Activated CD4-positive, alpha-beta T cell treated with anti-CD3 and anti-CD28 coated beads, Interleukin-2, Interleukin-6, amounts not matched to agents 100 ng/mL and 50 ng/mL, durations not matched to agents 16 hours and 8 hours (primary cell): ENCODE results near the gene EME1.
"Not testable (repeated sequence)": the region's sequence is repeated elsewhere in the genome, so short reads cannot be mapped to it uniquely, and the experiment has no call there.

Experiments
- DNase-seq: peaks from one replicate; pipeline ENCODE4 v3.0.0-alpha.2; 2020

EME1 gene, protein sequence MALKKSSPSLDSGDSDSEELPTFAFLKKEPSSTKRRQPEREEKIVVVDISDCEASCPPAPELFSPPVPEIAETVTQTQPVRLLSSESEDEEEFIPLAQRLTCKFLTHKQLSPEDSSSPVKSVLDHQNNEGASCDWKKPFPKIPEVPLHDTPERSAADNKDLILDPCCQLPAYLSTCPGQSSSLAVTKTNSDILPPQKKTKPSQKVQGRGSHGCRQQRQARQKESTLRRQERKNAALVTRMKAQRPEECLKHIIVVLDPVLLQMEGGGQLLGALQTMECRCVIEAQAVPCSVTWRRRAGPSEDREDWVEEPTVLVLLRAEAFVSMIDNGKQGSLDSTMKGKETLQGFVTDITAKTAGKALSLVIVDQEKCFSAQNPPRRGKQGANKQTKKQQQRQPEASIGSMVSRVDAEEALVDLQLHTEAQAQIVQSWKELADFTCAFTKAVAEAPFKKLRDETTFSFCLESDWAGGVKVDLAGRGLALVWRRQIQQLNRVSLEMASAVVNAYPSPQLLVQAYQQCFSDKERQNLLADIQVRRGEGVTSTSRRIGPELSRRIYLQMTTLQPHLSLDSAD

DNA sequence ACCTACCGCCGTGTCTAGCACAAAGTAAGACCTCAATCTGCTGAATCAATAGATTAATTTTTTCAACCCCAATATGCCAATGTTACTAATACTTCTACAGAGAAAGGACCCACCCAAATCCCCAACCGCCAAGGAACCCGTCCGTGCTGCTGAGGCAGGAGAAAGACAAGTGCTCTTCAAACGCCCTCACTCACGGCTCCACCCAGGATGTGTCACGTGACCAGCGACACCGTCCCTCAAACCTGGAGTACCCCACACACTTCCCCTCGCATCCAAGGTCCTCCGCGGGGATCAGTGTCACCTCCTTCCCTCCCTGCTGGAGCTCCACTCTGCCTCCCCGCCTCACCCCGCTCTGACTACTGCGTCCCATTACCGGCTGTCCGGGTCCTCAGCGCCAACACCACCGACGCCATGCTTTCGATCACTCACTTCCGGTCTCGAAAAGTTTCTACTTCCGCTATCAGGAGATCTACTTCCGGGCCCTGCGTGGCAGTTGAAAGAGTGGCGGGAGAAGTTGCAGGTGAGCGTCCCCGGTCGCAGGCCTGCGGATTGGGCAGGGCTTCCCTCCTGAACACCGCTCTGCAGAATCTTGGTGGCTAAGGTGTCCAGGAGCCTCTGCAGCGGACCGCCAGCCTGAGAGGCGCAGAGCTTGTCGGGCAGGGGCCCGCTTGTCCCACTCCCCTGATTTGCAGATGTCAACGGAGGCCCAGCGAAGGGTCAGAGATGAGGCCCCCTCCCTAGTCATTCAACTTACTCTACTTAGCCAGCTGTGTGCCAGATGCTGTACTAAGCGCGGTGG lies at the start of gene EME1, which contains the start of gene MRPL27:
Gene EME1 (plus strand): TSS at position 472 of the 799 bp plus-strand sequence. CDS start 1,980 bp downstream, outside the sequence.
Gene MRPL27 (minus strand): TSS at position 427 of the 799 bp plus-strand sequence. CDS start 14 bp downstream, at position 413.
- peak; percentile 94 for DNase-seq

DNA sequence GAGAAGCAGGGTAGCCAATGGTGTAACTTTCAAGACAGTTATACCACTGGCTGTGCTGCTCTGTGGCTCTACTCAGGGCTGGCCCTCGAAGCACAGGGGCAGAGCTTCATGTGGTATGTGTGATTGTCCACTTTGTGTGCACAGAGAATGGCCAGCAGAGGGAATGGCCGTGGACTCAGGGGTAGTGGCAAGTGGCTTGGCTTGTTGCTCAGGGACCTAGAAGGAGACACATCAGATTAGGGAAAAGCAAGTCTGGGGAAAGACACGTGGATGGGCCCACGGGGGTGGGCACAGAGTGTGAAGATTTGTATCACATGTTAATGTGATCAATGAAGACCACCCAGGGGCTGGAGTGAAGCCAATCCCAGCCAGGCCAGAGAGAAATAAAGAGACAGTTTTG lies 47.1 kb upstream of the EME1 start:
- no peak for DNase-seq

DNA sequence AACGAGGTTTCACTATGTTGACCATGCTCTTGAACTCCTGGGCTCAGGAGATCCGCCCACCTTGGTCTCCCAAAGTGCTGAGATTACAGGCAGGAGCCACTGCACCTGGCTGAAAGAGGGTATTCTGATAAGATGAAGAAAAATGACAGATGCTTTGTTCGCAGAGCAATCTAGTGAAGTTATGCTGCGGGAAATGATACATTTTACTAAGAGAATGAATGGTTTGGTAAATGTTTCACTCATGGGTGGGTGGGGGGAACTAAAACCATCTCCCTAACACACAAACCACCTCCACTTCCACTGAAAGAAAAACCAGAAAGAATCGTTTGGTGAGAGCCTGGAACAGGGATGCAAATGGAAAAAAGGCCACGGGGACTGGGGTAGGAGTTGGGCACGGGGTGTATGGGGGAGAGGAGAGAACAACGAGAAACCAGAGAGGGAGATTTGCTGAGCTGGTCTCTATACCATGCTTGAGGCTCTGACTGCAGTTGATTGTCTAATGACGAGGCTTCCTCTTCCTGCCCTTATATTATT lies 46.1 kb upstream of the EME1 start:
- peak; percentile 19 for DNase-seq

DNA sequence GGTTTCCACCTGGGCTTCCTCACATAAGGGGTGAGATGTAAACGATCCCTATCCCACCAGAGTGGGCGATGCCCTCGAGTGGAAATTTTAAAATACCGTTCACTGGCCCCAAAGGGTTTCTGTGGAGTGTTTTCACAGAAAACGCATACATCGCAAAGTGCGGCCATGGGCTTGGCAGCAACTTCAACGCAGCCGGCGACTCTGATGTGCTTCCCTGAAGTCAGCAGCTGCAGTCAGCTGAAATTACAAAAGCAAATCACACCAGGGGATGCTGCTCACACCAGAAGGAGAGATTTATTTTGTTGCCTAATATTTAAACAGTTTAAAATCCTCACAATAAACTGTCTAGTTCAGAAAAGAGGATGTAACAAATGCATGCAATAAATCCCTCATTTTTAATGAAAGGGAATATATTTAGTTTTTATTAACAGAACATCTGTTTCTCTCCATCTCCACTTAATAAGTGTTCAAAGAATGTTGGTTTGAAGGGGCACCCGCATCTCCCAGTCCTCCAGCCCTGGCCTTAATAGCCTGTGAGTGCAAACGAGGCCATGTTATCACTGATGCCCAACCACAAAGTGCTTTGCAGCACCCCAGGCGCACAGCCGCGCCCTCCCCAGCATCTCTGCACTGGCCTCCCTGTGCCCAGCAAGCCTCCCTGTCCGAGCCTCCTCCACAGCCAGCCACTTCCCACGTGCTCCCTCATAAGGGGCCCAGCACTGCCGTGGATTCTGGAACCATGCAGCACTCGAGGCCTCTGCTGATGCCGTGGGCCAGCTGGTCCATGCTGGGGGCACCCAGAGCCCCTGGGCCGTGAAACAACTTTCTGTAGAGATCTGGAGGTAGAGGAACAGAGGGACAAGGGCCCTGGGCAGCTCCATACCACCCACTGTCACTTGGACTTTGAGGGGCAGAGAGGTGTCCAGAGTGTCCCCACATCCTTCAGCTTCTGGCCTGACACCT lies 44.4 kb upstream of the EME1 start:
- DNase-seq, result no peak

DNA sequence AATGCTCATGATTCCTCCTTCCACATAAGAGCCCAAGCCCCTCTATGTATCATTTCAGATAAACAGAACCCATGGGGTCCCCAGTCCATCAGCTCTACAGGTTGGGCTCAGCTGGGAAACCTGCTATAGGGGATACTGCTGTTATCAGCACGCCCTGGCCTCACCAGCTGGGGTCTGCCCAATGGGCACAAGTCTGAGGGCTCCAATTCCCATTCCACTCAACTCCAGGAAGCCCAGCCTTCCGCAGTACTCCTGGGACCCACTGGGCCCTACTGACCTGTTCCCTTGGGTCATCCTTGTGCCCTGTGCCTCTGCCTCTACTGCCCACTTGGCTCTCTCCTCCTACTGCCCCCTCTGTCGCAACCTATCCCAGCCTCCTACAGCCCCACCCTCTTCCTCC lies 43.3 kb upstream of the EME1 start:
- no peak for DNase-seq

DNA sequence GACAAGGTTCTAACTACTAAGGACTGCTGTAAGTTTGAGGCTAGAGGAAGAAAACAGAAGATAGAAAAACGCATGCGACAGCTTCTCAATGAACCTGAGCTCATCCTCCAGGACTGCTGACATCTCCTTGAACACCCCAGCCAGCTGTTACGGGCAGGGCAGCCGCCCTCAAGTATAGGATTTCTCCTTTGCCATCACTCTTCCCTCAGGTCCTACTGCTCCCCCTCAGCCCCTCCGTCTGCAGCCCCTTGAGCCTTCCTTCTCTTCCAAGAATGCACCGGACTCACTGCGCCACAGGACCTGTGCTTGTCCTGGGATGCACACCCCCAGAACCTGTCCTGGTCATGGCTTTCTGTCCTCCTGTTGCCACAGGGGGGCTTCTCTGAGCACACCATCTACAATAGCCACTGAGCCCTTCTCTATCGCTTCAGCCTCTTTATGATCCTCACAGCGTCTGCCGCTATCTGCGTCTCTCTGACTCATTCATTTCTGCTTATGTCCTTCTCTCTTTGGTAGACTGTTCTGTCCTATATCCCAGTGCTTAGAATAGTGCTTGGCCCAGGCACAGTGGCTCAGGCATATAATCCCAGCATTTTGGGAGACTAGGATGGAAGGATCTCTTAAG lies 42.8 kb upstream of the EME1 start:
- DNase-seq, result no peak

DNA sequence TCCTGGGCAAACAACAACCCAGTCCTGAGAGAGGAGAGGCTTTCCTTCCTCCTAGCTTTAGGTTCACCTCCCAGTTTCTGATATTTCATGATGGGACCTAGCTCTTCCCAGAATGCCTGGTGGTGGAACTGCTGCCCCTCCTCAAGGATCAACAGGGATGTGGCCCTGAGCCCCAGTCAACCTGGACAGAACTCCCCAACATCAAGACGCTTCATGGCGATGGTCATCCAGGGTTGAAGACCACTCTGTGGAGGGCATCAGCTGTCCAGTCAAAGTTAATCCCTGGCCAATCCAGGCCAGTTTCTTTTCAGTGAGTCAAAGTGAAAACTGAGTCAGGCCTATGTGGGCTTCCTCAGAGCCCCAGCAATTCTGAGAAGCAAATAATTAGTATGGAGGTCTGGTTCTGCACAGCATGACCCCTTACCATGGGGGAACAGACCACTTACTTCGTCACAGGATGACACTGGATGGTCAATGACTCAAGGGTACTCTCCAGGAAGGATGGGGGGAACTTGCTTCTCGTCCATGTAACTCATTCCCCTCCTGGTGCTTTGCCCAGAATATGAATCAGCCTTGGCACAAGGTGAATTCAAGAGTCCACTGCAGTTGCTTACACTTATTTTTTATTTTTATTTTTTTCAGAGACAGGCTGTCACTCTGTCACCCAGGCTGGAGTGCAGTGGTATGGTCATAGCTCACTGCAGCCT lies 41.8 kb upstream of the EME1 start:
- peak; percentile 31 for DNase-seq

DNA sequence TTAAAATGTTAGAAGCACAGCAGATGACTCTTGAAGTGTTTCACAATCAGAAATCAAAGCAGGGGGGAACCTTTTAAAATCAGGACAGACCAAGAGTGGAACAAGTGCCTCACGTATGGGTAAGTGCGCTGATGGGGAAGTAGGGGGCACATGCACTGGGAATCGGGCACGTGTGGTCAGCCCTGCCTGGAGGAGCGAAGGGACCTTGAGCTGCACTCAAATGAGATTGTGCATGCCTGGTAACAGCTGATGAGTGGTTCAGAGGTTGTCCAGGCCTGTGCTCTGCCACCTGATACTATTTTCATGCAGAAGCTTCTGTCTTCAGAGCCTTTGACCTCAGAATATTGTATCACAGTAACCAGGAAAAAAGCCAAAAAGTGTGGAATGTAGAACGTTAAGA lies 40.8 kb upstream of the EME1 start:
- no peak for DNase-seq

DNA sequence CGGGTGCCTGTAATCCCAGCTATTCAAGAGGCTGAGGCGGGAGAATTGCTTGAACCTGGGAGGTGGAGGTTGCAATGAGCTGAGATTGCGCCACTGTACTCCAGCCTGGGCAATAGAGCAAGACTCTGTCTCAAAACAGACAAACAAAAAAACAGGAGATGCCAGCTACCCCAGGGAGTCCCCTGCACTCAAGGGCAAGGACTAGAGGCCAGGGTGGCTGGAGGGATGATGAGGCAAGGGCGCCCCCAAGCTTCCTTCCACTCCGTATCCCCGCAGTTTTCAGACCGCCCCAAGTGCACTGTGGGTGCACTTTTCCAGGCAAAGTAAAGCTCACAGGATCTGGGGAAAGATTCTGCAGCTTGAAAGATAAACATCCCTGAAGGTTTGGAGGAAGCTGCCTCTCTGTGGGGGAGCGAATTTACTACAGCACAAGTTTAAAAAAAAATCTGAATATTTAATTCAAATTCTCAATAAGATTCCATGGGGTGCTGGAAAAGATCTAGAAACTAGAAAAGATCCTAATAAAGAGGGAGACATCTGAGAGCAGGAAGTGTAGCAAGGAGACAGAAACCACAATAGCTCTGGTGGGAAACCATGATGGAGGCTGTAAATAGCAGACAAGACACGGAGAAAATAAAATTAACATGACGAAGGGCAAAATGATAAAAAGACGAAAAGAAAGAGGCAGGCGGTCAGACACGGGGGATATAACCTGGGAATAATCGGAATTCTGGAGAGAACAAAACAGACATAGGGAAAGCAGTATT lies 39.6 kb upstream of the EME1 start:
- DNase-seq, result not testable (repeated sequence)

DNA sequence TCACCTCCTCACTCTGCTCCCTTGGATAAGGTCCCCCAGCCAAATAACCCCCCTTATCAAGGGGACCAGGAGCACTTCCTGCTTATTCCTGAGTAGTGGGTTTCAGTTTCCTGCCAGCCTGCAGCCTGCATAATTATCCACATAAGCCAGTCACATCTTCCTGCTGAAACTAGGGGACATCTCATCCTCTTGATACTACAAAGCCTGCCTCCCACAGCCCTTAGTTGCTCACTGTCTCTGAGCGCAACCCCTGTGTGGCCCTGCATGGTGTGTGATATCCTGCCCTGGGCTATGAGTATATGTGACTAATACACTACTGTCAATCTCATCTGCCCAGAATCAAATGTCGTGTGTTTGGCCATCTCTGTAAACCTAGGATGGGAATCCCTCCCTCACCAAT lies 35.1 kb upstream of the EME1 start:
- DNase-seq, result no peak

DNA sequence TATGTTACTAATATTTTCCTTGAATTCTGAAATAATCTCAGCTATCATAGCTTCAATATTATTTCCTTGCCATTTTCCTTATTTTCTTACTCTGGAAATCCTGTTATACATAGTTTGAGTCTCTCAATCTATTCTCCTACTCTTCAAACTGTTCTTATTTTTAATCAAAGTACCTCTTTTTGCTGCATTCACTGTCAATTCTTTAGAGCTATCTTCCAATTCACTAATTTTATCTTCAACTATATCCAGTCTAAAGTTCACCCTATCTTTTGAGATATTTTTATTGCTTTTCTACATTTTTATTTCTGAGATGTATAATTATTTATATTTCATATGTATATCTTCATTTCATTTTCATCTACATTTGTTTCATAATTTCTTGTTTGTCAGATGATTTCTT lies 34.4 kb upstream of the EME1 start:
- DNase-seq, result no peak

DNA sequence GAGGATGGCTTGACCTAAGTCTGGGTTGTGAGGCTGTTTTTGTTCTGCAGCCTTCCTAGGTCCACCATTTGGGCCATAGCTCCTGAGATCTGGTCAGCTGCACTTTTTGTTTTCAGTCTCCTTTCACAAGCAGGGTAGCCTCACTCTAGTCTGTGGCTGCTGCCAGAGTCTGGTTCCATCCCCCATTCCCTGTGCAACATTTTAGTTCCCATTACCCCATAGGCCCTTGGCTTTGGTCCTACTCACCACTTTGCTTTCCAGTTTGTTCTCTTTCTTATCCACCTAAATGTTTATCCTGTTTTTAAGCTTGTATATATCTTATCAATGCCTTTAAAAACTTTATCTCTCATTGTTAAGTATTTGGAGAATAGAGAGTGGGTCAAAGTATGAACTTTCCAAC lies 33.6 kb upstream of the EME1 start:
- no peak for DNase-seq

DNA sequence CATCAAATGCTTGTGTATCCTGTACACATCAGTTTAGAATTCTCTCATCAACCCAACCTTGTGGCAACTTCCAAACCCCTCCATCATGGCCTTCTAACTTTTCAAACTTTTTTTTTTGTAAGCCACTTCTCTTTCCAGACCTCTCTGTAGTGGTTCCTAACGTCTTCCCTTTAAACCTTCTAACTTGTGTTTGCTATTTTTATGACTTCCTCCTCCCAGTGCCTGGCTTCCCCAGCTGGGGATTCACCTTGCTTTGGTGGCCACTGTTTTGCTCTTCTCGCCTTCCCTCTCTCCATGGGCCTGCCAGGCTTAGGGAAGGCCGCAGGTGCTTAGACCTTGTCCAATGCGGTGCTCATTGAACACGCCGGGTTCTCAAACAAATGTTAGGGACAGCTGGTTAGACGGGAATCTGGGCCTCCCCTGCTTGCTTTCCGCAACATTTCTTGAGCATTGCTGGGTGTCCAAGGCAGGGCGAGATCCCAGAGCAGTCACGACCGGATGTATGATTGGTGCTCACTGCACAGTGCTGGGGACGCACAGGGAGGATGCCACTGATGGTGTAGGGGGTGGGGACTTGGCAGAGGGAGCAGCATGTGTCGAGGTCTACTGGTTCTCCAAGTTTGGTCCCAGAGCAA lies 28.2 kb upstream of the EME1 start:
- DNase-seq, result no peak

DNA sequence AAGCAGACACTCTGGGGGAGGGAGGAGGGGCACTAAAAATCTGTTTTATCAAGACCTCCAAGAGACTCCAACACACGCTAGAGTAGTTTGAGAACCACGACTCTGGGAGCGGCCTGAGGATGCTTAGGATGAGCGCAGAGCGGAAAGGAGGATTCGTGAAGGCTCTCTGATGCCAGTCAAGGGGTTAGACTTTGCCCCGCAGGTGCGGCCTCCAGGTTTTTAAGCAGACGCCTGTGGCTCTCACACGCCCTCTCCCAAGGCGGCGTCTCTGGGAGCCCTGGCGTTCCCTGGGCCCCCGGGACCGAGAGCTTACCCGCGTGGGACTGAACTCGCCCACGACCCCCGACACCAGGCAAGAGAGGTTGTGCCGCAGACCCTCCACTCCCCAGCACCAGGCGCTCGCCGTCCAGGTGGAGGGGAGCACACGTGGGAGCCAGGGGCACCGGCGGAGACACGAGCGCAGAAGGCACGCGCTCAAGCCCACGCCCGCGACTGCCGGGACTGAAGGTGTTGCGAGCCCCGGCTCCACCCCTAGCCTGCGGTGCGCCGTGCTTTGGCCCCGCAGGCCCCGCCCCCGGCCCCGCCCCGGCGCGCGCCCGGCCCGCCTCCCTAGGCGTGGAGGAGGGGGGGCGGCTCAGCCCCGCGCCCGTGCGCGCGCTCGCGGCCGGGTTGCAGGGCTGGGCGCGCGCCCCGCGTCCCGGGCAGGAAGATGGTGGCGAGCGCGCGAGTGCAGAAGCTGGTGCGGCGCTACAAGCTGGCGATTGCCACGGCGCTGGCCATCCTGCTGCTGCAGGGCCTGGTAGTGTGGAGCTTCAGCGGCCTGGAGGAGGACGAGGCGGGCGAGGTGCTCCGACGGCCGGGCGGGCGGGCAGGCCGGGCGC lies 27.4 kb upstream of the EME1 start, which contains the start of gene XYLT2:
Gene XYLT2 (plus strand): TSS at position 695 of the 881 bp plus-strand sequence. CDS start 15 bp downstream, at position 710.
- peak; percentile 94 for DNase-seq

DNA sequence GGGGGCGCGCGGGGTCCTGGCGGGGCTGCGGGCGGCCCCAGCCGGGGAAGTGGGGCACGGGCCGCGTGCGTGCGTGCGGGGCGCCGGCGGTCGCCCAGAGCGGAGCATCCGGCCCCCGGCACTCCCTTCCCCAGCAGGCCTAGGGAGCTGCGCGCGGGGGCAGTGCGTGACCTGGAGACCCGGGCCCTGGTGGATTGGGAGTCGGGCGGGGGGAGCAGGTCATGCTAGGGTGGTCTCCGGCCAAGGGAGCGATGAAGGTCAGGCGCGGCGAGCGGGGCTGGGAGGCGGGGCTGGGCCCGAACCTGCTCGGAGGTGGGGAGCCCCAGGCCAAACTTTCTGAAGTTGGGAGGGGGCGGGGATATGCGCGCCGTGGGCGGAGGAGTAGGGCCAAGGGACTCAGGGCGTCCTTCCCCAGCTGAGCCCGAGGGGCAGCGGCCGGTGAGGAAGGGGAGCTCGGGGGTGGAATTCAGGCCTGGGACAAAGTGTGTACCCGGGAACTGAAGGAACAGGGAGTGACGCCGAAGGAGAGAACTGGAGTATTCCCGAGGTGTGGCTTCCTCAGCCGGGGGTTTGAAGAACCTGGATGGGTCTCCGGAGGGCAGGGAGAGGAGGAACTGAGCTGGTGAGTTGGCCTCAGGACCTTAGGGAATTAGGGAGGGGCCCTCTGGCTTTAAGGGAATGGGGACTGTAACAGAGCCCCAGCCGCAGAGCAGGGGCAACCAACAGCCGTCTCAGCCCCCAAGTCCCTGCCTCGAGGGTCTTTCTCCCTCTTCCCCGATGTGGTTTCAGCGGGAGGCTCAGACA lies 26.5 kb upstream of the EME1 start:
- DNase-seq, result peak; percentile 57

DNA sequence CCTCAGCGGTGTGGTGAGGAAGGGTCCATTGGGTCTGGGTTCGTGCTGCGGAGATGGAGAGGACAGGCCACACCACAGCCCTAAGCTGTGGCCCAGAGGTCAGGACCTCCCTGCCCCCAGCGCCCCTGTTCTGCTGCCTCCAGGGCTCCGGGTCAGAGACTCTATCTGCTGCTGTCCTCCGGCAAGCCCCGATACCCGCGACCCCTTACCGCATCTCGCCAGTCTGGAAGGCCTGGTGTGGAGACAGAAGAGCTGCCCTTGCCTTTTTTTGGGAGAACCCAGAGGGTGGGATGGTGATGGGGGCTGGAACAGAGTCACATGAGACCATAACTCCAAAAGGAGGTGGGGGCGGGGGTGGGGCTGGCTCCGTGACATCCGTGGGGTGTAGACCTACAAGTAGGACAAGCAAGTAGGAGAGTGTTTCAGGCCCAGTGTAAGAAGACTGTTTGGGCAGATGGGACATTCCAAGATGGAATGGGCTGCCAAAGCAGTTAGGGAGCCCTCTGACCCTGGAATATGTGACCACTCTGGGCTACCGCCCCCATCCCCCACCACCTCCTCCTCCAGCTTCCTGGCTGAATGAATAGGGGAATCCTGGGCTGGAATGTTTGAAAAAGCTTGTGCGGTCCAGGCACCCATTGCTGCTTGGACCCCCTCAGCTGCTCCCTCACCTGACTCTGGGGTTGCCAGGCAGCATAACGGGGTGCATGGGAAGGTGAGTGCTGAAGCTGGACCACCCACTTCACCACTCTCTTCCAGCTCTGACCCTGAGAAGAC lies 25.7 kb upstream of the EME1 start:
- DNase-seq, result no peak

DNA sequence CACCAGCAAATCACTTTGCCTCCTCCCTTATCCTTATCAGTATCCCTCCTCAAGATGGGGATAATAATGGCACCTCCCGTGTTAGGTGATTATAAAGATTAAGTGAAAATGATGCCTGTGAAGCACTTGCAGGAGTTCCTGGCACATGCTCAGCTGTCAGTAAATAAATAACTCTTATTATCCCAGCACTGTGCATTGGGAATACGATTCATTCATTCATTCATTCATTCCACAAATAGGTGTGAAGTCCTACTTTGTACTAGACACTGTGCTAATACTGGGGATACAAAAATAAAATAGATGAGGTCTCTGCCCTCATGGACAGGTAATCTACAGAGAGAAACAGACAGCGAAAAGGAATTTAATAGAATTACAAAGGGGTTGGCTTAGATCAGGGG lies 25.1 kb upstream of the EME1 start:
- no peak for DNase-seq
